HEK293 (cell line): Measurements from ENCODE around the gene GPR146.

ENCODE experiments used
- CTCF ChIA-PET: fragments of 350-600 bp; formaldehyde crosslinking; extraction: SDS; loops from one replicate; lab custom pipeline; 2021; ENCODE audit warnings: antibody characterized with exemption; lab: Yijun Ruan, JAX
- POLR2A ChIA-PET: fragments of 300-600 bp; formaldehyde crosslinking; extraction: SDS; loops from one replicate; lab custom pipeline; 2020; ENCODE audit warnings: antibody characterized with exemption, inconsistent platforms; lab: Yijun Ruan, JAX
- H3K27ac ChIP-seq: fragments of 200-500 bp; sonication (Bioruptor generic); 2 replicates; pipeline ENCODE4 v1.5.1; 2014; ENCODE audit warnings: low read depth, low read length, control low read depth, inconsistent platforms; ENCODE audit errors: extremely low read depth
- H3K36me3 ChIP-seq, 2 experiments: fragments of 200-500 bp in 1 of 2; sonication (Bioruptor generic) in 1 of 2; 1 replicate in 1 of 2; 2 replicates in 1 of 2; pipeline ENCODE4 v1.5.1; 2014 to 2017; ENCODE audit warnings: inconsistent platforms in 2 of 2, low read length in 2 of 2; ENCODE audit not compliant: control insufficient read depth in 2 of 2, insufficient read depth in 1 of 2
- H3K4me1 ChIP-seq: fragments of 200-500 bp; sonication (Bioruptor generic); 2 replicates; pipeline ENCODE4 v1.5.1; 2014; ENCODE audit warnings: mild to moderate bottlenecking, low read length, inconsistent platforms; ENCODE audit not compliant: control insufficient read depth, insufficient read depth
- H3K4me3 ChIP-seq: 2 replicates; pipeline ENCODE4 v1.5.1; 2011; ENCODE audit warnings: low read depth, mild to moderate bottlenecking, control low read depth, low read length, moderate library complexity
- H3K9me3 ChIP-seq: fragments of 200-500 bp; sonication (Bioruptor generic); 2 replicates; pipeline ENCODE4 v1.5.1; 2014; ENCODE audit warnings: low read depth, low read length, inconsistent platforms; ENCODE audit not compliant: control insufficient read depth, insufficient read depth
- GLIS1 ChIP-seq: fragments of 450-650 bp; formaldehyde crosslinking; IDR thresholded peaks from 2 replicates; pipeline ENCODE4 v1.5.1; 2016; ENCODE audit warnings: missing biosample characterization, missing genetic modification characterization
- KLF8 ChIP-seq: fragments of 450-650 bp; formaldehyde crosslinking; IDR thresholded peaks from 2 replicates; pipeline ENCODE4 v1.5.1; 2016; ENCODE audit warnings: missing biosample characterization, missing genetic modification characterization
- KLF9 ChIP-seq: fragments of 450-650 bp; formaldehyde crosslinking; IDR thresholded peaks from 2 replicates; pipeline ENCODE4 v1.5.1; 2016; ENCODE audit warnings: missing biosample characterization, missing genetic modification characterization, low read depth
- OSR2 ChIP-seq: fragments of 450-650 bp; formaldehyde crosslinking; IDR thresholded peaks from 2 replicates; pipeline ENCODE4 v1.5.1; 2016; ENCODE audit warnings: missing biosample characterization, missing genetic modification characterization
- ZBTB1 ChIP-seq: fragments of 450-650 bp; formaldehyde crosslinking; IDR thresholded peaks from 2 replicates; pipeline ENCODE4 v1.5.1; 2016; ENCODE audit warnings: missing biosample characterization, missing genetic modification characterization
- ZBTB17 ChIP-seq: fragments of 450-650 bp; formaldehyde crosslinking; IDR thresholded peaks from 2 replicates; pipeline ENCODE4 v1.5.1; 2016; ENCODE audit warnings: missing biosample characterization, missing genetic modification characterization
- ZBTB20 ChIP-seq: fragments of 450-650 bp; formaldehyde crosslinking; IDR thresholded peaks from 2 replicates; pipeline ENCODE4 v1.5.1; 2016; ENCODE audit warnings: missing biosample characterization, missing genetic modification characterization
- ZFP41 ChIP-seq: fragments of 450-650 bp; formaldehyde crosslinking; IDR thresholded peaks from 2 replicates; pipeline ENCODE4 v1.5.1; 2016; ENCODE audit warnings: missing biosample characterization, missing genetic modification characterization, borderline replicate concordance
- ZNF114 ChIP-seq: fragments of 450-650 bp; formaldehyde crosslinking; IDR thresholded peaks from 2 replicates; pipeline ENCODE4 v1.5.0; 2017; ENCODE audit warnings: missing biosample characterization, missing genetic modification characterization
- ZNF24 ChIP-seq: fragments of 450-650 bp; formaldehyde crosslinking; IDR thresholded peaks from 2 replicates; pipeline ENCODE4 v1.5.1; 2016; ENCODE audit warnings: missing biosample characterization, missing genetic modification characterization
- ZNF404 ChIP-seq: fragments of 450-650 bp; formaldehyde crosslinking; IDR thresholded peaks from 2 replicates; pipeline ENCODE4 v1.5.1; 2017; ENCODE audit warnings: missing biosample characterization, missing genetic modification characterization
- ZNF510 ChIP-seq: fragments of 450-650 bp; formaldehyde crosslinking; IDR thresholded peaks from 2 replicates; pipeline ENCODE4 v1.5.1; 2018; ENCODE audit warnings: mild to moderate bottlenecking, missing genetic modification characterization, missing biosample characterization; ENCODE audit not compliant: insufficient replicate concordance
- ZNF530 ChIP-seq: fragments of 450-650 bp; formaldehyde crosslinking; IDR thresholded peaks from 2 replicates; pipeline ENCODE4 v1.5.1; 2016; ENCODE audit warnings: low read depth, missing biosample characterization, missing genetic modification characterization
- ZNF549 ChIP-seq: fragments of 450-650 bp; IDR thresholded peaks from 2 replicates; pipeline ENCODE4 v1.5.1; 2018; ENCODE audit warnings: missing biosample characterization, missing genetic modification characterization, mild to moderate bottlenecking, inconsistent platforms, moderate library complexity
- ZNF621 ChIP-seq: fragments of 450-650 bp; formaldehyde crosslinking; IDR thresholded peaks from 2 replicates; pipeline ENCODE4 v1.5.1; 2017; ENCODE audit warnings: missing biosample characterization, missing genetic modification characterization
- TF ChIP-seq, protein P1 (sequence below): fragments of 450-650 bp; formaldehyde crosslinking; conservative IDR thresholded peaks from 2 replicates; pipeline ENCODE4 v1.5.1; 2016; ENCODE audit warnings: low read depth, missing biosample characterization, missing genetic modification characterization
- TF ChIP-seq, protein P2 (sequence below): fragments of 450-650 bp; IDR thresholded peaks from 2 replicates; pipeline ENCODE4 v1.5.1; 2018; ENCODE audit warnings: missing biosample characterization, mild to moderate bottlenecking, missing genetic modification characterization
- TF ChIP-seq, protein P3 (sequence below): fragments of 450-650 bp; IDR thresholded peaks from 2 replicates; pipeline ENCODE4 v1.5.1; 2018; ENCODE audit warnings: missing biosample characterization, missing genetic modification characterization
- TF ChIP-seq, protein P4 (sequence below): fragments of 450-650 bp; formaldehyde crosslinking; IDR thresholded peaks from 2 replicates; pipeline ENCODE4; 2016; ENCODE audit warnings: missing biosample characterization, missing genetic modification characterization
- TF ChIP-seq, protein P5 (sequence below): fragments of 450-650 bp; formaldehyde crosslinking; IDR thresholded peaks from 2 replicates; pipeline ENCODE4 v1.5.1; 2016; ENCODE audit warnings: missing biosample characterization, missing genetic modification characterization

GPR146 gene

DNA sequence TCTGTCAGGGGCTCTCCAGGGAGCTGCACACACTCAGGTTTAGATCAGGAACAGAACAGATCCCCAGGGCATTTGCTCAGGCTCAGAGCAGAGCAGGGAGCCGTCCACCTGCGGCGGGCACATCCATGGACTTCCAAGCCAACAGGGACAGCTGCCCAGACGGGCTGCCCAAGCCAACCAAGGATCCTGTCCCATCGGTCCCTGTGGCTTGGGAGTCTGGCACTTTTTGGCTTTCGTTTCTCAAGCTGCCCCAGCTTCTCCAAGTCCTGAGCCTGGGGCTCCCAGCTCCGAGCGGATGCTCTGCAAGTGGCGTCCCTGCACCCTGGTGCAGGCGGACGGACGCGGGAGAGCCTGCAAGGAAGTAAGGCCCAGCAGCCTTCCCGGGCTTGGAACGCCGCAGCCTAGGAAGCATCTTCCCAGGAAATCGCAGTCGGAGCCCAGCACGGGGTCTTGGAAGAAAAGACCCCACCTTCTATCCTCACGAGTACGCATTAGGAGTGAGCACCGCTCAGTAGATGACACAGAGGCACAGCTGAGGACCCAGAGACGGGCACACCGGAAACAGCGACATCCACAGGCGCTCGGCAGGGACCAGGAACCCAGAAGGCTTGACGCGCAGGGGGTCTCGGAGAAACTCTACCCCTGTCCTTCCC is 6.0 kb downstream of the GPR146 start:
- peaks cover 3% of the 10 kb centered on the region; the same call in 1 of the 2 replicates for H3K4me1 ChIP-seq
- no peak for TF ChIP-seq KLF8 (tag by site-specific recombination)
- TF ChIP-seq, protein P1, sequence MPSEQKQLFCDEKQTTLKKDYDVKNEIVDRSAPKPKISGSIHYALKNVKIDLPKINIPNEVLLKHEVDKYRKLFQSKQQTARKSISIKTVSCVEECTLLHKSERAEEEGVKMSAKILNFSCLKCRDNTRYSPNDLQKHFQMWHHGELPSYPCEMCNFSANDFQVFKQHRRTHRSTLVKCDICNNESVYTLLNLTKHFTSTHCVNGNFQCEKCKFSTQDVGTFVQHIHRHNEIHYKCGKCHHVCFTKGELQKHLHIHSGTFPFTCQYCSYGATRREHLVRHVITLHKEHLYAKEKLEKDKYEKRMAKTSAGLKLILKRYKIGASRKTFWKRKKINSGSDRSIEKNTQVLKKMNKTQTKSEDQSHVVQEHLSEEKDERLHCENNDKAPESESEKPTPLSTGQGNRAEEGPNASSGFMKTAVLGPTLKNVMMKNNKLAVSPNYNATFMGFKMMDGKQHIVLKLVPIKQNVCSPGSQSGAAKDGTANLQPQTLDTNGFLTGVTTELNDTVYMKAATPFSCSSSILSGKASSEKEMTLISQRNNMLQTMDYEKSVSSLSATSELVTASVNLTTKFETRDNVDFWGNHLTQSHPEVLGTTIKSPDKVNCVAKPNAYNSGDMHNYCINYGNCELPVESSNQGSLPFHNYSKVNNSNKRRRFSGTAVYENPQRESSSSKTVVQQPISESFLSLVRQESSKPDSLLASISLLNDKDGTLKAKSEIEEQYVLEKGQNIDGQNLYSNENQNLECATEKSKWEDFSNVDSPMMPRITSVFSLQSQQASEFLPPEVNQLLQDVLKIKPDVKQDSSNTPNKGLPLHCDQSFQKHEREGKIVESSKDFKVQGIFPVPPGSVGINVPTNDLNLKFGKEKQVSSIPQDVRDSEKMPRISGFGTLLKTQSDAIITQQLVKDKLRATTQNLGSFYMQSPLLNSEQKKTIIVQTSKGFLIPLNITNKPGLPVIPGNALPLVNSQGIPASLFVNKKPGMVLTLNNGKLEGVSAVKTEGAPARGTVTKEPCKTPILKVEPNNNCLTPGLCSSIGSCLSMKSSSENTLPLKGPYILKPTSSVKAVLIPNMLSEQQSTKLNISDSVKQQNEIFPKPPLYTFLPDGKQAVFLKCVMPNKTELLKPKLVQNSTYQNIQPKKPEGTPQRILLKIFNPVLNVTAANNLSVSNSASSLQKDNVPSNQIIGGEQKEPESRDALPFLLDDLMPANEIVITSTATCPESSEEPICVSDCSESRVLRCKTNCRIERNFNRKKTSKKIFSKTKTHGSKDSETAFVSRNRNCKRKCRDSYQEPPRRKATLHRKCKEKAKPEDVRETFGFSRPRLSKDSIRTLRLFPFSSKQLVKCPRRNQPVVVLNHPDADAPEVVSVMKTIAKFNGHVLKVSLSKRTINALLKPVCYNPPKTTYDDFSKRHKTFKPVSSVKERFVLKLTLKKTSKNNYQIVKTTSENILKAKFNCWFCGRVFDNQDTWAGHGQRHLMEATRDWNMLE (tag by site-specific recombination) = no peak
- no peak for TF ChIP-seq GLIS1 (tag by site-specific recombination)
- TF ChIP-seq ZNF114 (tag by site-specific recombination) = no peak
- TF ChIP-seq ZNF24 (tag by site-specific recombination) = no peak
- TF ChIP-seq OSR2 = no peak
- TF ChIP-seq, protein P2, sequence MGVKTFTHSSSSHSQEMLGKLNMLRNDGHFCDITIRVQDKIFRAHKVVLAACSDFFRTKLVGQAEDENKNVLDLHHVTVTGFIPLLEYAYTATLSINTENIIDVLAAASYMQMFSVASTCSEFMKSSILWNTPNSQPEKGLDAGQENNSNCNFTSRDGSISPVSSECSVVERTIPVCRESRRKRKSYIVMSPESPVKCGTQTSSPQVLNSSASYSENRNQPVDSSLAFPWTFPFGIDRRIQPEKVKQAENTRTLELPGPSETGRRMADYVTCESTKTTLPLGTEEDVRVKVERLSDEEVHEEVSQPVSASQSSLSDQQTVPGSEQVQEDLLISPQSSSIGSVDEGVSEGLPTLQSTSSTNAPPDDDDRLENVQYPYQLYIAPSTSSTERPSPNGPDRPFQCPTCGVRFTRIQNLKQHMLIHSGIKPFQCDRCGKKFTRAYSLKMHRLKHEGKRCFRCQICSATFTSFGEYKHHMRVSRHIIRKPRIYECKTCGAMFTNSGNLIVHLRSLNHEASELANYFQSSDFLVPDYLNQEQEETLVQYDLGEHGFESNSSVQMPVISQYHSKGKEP = no peak
- TF ChIP-seq, protein P3, sequence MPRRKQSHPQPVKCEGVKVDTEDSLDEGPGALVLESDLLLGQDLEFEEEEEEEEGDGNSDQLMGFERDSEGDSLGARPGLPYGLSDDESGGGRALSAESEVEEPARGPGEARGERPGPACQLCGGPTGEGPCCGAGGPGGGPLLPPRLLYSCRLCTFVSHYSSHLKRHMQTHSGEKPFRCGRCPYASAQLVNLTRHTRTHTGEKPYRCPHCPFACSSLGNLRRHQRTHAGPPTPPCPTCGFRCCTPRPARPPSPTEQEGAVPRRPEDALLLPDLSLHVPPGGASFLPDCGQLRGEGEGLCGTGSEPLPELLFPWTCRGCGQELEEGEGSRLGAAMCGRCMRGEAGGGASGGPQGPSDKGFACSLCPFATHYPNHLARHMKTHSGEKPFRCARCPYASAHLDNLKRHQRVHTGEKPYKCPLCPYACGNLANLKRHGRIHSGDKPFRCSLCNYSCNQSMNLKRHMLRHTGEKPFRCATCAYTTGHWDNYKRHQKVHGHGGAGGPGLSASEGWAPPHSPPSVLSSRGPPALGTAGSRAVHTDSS = no peak
- TF ChIP-seq ZNF510 = no peak
- TF ChIP-seq ZNF621 (tag by site-specific recombination) = no peak
- no peak for TF ChIP-seq ZBTB1 (tag by site-specific recombination)
- no peak for TF ChIP-seq KLF9 (tag by site-specific recombination)
- no peak for TF ChIP-seq ZNF530 (tag by site-specific recombination)
- TF ChIP-seq ZBTB20 = no peak
- no peak for TF ChIP-seq ZNF549 (tag by site-specific recombination)
- TF ChIP-seq ZNF404 (tag by site-specific recombination) = no peak
- TF ChIP-seq, protein P4, sequence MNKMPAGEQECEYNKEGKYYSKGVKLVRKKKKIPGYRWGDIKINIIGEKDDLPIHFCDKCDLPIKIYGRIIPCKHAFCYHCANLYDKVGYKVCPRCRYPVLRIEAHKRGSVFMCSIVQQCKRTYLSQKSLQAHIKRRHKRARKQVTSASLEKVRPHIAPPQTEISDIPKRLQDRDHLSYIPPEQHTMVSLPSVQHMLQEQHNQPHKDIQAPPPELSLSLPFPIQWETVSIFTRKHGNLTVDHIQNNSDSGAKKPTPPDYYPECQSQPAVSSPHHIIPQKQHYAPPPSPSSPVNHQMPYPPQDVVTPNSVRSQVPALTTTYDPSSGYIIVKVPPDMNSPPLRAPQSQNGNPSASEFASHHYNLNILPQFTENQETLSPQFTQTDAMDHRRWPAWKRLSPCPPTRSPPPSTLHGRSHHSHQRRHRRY (tag by site-specific recombination) = no peak
- TF ChIP-seq ZBTB17 = no peak
- TF ChIP-seq, protein P5, sequence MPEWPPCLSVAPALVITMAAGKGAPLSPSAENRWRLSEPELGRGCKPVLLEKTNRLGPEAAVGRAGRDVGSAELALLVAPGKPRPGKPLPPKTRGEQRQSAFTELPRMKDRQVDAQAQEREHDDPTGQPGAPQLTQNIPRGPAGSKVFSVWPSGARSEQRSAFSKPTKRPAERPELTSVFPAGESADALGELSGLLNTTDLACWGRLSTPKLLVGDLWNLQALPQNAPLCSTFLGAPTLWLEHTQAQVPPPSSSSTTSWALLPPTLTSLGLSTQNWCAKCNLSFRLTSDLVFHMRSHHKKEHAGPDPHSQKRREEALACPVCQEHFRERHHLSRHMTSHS (tag by site-specific recombination) = no peak
- no peak for TF ChIP-seq ZFP41 (tag by site-specific recombination)
- H3K27ac ChIP-seq = no peak overlapping the region
- no peaks in the 10 kb centered on the region for H3K36me3 ChIP-seq
- POLR2A ChIA-PET = no interaction called here
- H3K4me3 ChIP-seq = no peak overlapping the region
- H3K9me3 ChIP-seq = no peaks in the 10 kb centered on the region
- CTCF ChIA-PET = interaction anchor here (2.1 kb wide), 1 partner anchor 58 kb away, joined by 7 read pairs; no protein-coding TSS in a partner anchor
